ENCODE data around the gene CRACR2B.

Gene CRACR2B

DNA sequence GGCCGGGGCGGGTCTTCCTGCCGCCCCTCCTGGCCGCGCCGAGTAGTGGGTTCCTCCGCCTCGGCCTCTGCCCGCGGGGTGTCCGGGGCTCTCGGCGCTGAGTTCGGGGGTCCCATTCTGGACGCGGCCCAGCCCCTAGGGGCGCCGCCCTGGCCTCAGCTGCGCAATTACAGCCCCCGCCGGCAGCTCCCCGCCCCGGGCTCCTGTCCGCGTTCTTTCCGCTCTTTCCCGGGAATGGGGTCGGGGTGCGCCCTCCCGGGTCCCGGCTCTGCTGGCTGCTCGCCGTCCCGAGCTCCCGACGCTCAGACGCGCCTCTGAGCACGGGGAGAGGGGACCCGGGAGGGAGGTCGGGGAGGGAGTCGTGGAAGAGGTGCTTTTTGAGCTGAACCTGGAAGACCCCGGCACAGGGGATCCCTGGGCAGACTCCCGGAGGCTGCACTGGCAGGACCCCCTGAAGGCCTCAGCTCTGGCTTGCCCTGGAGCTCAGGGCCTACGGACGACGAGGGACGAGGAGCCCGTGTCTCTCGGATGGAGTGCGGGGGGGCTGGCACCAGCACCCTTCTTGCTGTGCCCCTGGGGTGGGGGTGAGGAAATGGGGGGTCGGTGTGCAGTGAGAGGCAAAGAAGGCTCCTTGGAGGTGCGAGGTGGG is 15.5 kb downstream of the CRACR2B start:
- TF ChIP-seq, protein P1, sequence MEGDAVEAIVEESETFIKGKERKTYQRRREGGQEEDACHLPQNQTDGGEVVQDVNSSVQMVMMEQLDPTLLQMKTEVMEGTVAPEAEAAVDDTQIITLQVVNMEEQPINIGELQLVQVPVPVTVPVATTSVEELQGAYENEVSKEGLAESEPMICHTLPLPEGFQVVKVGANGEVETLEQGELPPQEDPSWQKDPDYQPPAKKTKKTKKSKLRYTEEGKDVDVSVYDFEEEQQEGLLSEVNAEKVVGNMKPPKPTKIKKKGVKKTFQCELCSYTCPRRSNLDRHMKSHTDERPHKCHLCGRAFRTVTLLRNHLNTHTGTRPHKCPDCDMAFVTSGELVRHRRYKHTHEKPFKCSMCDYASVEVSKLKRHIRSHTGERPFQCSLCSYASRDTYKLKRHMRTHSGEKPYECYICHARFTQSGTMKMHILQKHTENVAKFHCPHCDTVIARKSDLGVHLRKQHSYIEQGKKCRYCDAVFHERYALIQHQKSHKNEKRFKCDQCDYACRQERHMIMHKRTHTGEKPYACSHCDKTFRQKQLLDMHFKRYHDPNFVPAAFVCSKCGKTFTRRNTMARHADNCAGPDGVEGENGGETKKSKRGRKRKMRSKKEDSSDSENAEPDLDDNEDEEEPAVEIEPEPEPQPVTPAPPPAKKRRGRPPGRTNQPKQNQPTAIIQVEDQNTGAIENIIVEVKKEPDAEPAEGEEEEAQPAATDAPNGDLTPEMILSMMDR (IDR thresholded peaks at IDR 0.05; ENCODE audit: low read depth, low read length): no peak
- peak overlapping the region; percentile 77 for H3K4me3 ChIP-seq (ENCODE audit: low read depth, low read length)
- peaks cover 3% of the 10 kb centered on the region for H3K4me1 ChIP-seq
- no peaks in the 10 kb centered on the region for H3K27me3 ChIP-seq
- no peaks in the 10 kb centered on the region for H3K9me3 ChIP-seq
- H3K36me3 ChIP-seq: peaks cover 16% of the 10 kb centered on the region
- DNase-seq: no peak

DNA sequence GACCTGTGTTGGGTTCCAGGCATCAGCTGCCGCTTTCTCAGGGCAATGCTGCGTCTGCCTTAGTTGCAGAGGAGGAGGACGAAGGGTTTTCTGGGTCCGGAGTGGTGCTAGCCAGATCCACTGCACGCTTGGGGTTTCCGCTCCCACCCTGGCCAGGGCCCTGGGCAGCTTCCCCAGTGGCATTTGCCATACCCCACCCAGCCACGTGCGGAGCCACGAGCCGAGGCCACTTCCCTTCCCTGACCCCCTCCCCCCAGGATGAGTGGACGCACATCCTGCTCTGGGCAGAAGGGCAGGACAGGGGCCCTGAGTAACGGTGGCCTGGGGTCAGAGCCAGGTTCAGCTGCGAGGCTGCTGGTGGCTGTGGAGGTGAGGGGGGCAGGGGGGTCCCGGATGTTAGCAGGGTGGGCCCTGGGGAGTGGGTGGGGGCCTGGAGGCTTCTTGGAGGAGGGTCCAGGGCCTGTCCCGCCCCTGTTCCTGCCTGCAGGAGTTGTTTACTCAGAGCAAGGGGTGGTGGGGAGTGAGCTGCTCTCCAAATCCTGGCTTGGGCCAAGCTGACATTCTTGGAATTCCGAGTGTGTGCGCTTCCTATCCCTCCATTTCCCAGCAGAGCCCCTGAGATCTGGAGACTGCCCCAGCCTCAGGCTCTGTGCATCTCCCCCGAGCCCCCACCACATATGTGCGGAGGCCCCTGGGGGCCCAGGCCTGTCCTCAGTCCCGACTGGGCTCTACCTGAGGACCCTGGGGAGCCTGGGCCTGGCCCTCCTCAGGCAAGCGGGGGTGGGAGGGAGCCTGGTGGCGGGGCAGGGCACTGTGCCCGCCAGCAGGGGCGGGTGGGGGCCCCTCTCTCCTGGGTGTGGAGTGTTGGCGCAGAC is 16.3 kb downstream of the CRACR2B start:
- Histone ChIP-seq H3K4me3 (ENCODE audit: low read depth, low read length) (peak overlapping the region; percentile 77), H3K9me3 (no peaks in the 10 kb centered on the region), H3K27me3 (no peaks in the 10 kb centered on the region), H3K4me1 (peaks cover 8% of the 10 kb centered on the region), H3K36me3 (peaks cover 9% of the 10 kb centered on the region)
- TF ChIP-seq, protein P1 (IDR thresholded peaks at IDR 0.05; ENCODE audit: low read depth, low read length): no peak
- no peak for DNase-seq

DNA sequence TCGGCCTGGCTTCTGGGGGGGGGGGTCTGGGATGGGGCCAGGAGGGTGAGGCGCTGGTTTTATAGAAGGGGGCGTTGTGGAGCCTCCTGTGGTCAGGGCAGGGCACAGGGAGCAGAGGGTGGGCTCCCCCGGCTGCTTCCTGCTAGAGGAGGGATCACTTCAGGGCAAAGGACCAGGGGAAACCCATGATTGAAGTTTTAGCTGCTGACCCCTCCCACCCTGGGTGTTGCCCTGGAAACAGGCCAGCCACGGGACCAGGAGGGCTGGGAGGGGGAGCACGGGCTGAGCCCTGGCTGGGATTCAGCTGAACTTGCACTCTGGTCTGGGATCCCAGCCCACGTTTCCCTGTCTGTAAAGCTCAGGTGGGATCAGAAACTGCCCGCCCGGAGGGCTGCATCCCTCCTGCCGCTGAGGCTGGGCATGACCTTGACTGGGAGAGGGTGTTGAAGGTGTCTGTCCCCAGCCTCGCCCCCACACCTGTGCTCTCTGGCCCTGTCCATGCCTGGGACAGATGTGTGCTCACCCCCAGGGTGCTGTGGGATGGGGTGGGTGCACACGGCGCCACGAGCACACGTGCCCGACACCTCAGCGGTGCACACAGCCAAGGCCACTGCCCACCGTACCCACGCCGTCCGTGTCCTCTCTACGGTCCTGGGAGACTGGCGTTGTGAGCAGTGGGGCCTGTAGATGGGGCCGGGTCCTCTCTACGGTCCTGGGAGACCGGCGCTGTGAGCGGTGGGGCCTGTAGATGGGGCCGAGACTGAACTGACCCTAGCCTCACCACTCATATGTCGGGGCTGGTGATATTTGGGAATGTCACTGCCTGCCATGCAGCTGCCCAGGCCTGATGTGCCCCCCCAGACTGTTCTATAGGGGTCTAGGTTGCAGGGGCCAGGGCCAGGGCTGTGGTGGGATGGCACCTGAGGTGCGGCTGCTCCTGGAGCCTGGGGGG is 17.2 kb downstream of the CRACR2B start:
- H3K4me1 ChIP-seq: peaks cover 8% of the 10 kb centered on the region
- DNase-seq: peak; percentile 74
- no peak overlapping the region; the same call in 1 of the 2 replicates for H3K4me3 ChIP-seq (ENCODE audit: low read depth, low read length)
- H3K9me3 ChIP-seq: no peaks in the 10 kb centered on the region
- no peaks in the 10 kb centered on the region for H3K27me3 ChIP-seq
- H3K36me3 ChIP-seq: peaks cover 2% of the 10 kb centered on the region
- TF ChIP-seq, protein P1 (IDR thresholded peaks at IDR 0.05; ENCODE audit: low read depth, low read length): no peak

- H3K4me1 ChIP-seq: peaks cover 8% of the 10 kb centered on the region
- TF ChIP-seq, protein P1 (IDR thresholded peaks at IDR 0.05; ENCODE audit: low read depth, low read length): no peak
- no peak overlapping the region for H3K4me3 ChIP-seq (ENCODE audit: low read depth, low read length)
- H3K36me3 ChIP-seq: no peaks in the 10 kb centered on the region
- H3K27me3 ChIP-seq: no peaks in the 10 kb centered on the region; the same call in 1 of the 2 replicates
- H3K9me3 ChIP-seq: no peaks in the 10 kb centered on the region
- no peak for DNase-seq
Measured at GRCh38 chr11:845872-846495, 18.3 kb downstream of the CRACR2B start.

DNA sequence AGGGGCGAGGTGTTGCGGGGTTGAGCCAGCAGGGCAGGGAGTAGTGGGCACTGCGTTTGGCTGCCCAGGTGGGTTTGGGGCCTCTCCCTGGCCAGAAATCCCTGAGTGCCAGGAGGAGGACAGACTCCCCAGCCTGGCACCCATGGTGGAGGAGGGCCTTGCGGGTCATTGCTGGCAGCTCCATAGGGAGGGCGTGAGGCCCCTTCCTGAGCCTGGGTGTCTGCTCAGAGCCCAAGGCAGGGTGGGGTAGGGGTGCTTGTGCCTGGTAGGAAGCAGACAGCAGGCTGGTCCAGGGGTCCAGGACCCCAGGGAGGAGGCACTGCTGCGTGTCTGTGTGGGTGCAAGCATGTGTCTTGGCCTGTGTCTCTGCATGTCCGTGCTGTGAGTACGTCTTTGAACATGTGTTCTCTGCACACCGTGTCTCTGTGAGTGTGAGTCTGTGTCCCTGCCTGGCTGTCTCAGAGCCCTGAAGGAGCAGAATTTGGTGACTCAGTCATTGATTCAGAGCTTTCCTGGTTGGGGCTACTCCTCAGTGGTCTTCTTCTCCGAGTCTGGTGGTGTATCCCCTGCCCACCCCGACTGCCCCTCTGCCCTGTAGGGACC is 18.9 kb downstream of the CRACR2B start:
- TF ChIP-seq, protein P1 (IDR thresholded peaks at IDR 0.05; ENCODE audit: low read depth, low read length): no peak
- Histone ChIP-seq H3K36me3 (no peaks in the 10 kb centered on the region), H3K9me3 (no peaks in the 10 kb centered on the region), H3K4me1 (peaks cover 8% of the 10 kb centered on the region), H3K27me3 (no peaks in the 10 kb centered on the region; the same call in 1 of the 2 replicates), H3K4me3 (ENCODE audit: low read depth, low read length) (no peak overlapping the region)
- DNase-seq: no peak

Measured in BE2C (cell line).